ENCODE results near the gene BSN.
A peak's percentile ranks its signal among the peaks of the same experiment; 100 is the strongest.

BSN gene

GRCh38 chr3:49716169-49716568 lies 161.9 kb downstream of the BSN start:
- DNase-seq (ENCODE audit: low read depth) = no peak

GRCh38 chr3:49716691-49717210 lies 162.5 kb downstream of the BSN start:
- DNase-seq (ENCODE audit: low read depth) = no peak

GRCh38 chr3:49717211-49717958 lies 163.1 kb downstream of the BSN start:
- DNase-seq (ENCODE audit: low read depth) = no peak

GRCh38 chr3:49717959-49718857 lies 163.9 kb downstream of the BSN start:
- no peak for DNase-seq (ENCODE audit: low read depth)

- DNase-seq (ENCODE audit: low read depth) = no peak
These were observed 164.6 kb downstream of the BSN start for GRCh38 chr3:49718858-49719213.

- DNase-seq (ENCODE audit: low read depth) = peak; percentile 86
These were observed 165.1 kb downstream of the BSN start, which contains the start of gene AMIGO3 for GRCh38 chr3:49719214-49719884. Gene AMIGO3 (minus strand): TSS chr3:49719684. CDS start chr3:49719465, 219 bp downstream.
